Neural crest cell (in vitro differentiated cells): ENCODE data around the gene CBX2. TPM values are rescaled to one million over a fixed set of nuclear protein-coding genes. Genes with fewer than 3 reads are reported as not detected.

Experiments used
- DNase-seq: peaks from one replicate; pipeline ENCODE4 v3.0.0; 2021; ENCODE audit warnings: low read depth, mixed read lengths, low spot score
- H3K27ac Mint-ChIP-seq: one replicate; pipeline ENCODE4 v1.8.0; 2021; ENCODE audit warnings: mild to moderate bottlenecking, mixed read lengths; ENCODE audit not compliant: unreplicated experiment
- H3K27me3 Mint-ChIP-seq: 2 replicates; pipeline ENCODE4 v1.8.0; 2021; ENCODE audit warnings: low read depth, mild to moderate bottlenecking, mixed read lengths
- H3K36me3 Mint-ChIP-seq: 2 replicates; pipeline ENCODE4 v1.8.0; 2021; ENCODE audit warnings: low read depth, mild to moderate bottlenecking, mixed read lengths
- H3K4me1 Mint-ChIP-seq: 2 replicates; pipeline ENCODE4 v1.8.0; 2021; ENCODE audit warnings: mixed read lengths
- H3K4me3 Mint-ChIP-seq: one replicate; pipeline ENCODE4 v1.8.0; 2021; ENCODE audit warnings: mild to moderate bottlenecking, mixed read lengths
- H3K9me3 Mint-ChIP-seq: 2 replicates; pipeline ENCODE4 v1.8.0; 2021; ENCODE audit warnings: mixed read lengths
- total RNA-seq: library from RNA; stranded (reverse); gene quantifications from 2 replicates; pipeline ENCODE4 v1.2.1, GENCODE V29; 2021
- TF ChIP-seq, protein P1 (sequence below): fragments of 200-600 bp; sonication (generic); conservative IDR thresholded peaks from 2 replicates; pipeline ENCODE4 v1.5.0; 2021; ENCODE audit warnings: antibody characterized with exemption, mild to moderate bottlenecking

Gene CBX2
- total RNA-seq, 1 donor from 2014 or later = 101 TPM

DNA sequence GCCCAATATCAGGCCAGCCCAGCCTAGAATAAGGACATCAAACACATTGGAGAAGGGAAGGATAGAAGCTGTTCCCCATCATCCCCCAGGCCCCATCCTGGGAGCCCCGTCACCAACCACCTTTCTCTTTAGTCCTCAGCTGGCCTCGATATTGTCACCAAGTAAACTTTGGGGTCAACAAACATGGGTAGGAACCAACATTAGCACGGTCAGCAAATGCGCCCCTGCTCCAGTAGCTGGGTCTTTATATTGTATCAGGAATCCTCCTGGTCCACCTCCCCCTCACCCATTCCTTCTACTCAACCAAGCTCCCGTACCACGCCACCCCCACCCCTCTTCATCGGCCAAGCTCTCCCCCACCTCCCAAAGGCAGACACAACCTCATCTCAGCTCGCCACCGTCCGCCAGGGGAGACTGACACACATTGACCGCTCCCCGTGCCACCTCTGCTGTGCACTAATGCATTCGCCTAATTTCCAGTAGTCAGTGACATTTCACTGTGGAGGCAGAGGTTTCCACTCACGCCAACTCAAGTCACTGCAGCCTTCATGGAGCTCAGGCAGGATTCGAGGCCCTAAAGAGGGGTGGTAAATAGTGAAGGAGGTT is 20.7 kb upstream of the CBX2 start:
- Mint-ChIP-seq H3K27me3 (peaks cover 6% of the 10 kb centered on the region), H3K4me3 (no peak overlapping the region), H3K4me1 (peaks cover 5% of the 10 kb centered on the region), H3K27ac (no peak overlapping the region), H3K9me3 (no peaks in the 10 kb centered on the region), H3K36me3 (peaks cover 2% of the 10 kb centered on the region)
- TF ChIP-seq, protein P1, sequence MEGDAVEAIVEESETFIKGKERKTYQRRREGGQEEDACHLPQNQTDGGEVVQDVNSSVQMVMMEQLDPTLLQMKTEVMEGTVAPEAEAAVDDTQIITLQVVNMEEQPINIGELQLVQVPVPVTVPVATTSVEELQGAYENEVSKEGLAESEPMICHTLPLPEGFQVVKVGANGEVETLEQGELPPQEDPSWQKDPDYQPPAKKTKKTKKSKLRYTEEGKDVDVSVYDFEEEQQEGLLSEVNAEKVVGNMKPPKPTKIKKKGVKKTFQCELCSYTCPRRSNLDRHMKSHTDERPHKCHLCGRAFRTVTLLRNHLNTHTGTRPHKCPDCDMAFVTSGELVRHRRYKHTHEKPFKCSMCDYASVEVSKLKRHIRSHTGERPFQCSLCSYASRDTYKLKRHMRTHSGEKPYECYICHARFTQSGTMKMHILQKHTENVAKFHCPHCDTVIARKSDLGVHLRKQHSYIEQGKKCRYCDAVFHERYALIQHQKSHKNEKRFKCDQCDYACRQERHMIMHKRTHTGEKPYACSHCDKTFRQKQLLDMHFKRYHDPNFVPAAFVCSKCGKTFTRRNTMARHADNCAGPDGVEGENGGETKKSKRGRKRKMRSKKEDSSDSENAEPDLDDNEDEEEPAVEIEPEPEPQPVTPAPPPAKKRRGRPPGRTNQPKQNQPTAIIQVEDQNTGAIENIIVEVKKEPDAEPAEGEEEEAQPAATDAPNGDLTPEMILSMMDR = no peak
- DNase-seq = no peak

DNA sequence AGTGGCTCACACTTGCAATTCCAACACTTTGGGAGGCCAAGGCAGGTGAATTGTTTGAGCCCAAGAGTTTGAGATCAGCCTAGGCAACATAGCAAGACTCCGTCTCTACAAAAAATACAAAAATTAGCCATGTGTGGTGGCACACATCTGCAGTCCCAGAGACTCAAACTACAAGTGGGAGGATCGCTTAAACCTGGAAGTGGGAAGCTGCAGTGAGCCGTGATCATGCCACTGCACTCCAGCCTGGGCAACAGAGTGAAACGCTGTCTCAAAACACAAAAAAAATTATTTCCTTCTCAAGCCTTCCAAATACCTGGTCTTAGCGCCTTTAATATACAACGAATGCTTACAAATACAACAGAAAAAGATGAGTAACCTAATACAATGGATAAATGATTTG is 19.7 kb upstream of the CBX2 start:
- TF ChIP-seq, protein P1 = no peak
- Mint-ChIP-seq H3K4me3 (no peak overlapping the region), H3K36me3 (peaks cover 2% of the 10 kb centered on the region), H3K27me3 (peaks cover 6% of the 10 kb centered on the region), H3K4me1 (peaks cover 5% of the 10 kb centered on the region), H3K27ac (no peak overlapping the region), H3K9me3 (no peaks in the 10 kb centered on the region)
- DNase-seq = no peak

DNA sequence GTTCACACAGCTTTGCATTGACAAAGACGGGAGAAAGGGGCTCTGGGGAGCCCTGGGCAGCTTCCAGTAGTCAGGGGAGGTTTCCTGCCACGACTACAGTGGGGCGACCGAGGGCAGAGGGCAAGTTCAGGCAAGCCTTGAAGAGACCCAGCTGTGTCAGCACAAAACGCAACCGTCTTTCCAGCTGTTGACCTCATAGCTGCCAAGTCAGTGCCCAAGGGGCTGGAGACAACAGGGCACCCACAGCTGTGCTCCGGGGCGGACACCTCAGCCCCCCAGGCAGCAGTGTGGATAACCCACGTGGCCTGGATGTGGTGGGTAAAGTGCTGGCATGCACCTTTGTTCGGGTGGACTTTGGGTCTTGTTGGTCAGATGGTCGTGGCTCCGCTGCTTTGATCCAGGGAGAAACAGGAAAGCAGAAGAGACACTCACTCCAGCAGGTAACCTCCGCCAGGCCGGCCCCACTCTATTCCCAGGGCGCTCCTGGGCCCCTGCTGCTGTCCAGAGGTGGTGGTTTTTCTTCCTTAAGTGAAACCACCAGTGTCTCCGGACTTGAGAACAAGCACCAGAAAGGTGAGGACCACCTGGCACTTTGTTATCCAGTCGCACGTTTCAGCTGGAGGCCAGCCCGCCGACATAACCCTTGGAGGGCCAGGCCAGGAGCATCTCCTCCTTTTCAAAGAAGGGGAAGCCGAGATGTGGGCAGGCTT is 17.6 kb upstream of the CBX2 start:
- Mint-ChIP-seq H3K4me1 (no peaks in the 10 kb centered on the region), H3K27me3 (no peaks in the 10 kb centered on the region), H3K36me3 (peaks cover 2% of the 10 kb centered on the region), H3K4me3 (no peak overlapping the region), H3K9me3 (no peaks in the 10 kb centered on the region), H3K27ac (no peak overlapping the region)
- no peak for DNase-seq
- TF ChIP-seq, protein P1 = no peak

DNA sequence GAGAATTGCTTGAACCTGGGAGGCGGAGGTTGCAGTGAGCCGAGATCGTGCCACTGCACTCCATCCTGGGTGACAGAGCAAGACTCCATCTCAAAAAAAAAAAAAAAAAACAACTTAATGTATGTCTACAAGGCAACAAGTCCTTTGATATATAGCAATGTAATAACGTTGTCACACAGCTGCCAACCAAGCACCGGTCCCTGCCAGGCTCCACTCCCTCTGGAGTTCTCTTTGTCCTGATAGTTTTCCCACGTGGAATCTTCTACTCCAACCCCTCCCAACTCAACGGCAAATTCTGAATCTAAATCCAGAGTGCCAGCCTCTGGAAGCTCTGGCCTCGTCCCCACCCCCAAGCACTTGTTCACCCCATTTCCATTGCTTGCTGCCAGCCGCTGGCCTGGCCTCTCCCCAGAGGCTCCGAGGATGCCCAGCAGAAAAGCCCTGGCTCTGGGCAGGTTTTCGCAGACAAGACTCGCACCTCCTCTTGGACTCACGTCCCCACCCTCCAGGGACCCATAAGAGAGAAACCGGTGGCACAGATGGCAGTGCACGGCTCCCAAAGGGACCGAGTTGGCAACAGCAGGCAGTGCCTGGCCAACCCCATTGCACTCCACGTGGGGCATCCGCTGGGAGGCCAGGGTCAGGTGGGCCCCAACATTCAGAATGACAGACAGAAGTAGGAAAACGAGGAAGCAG is 15.9 kb upstream of the CBX2 start:
- Mint-ChIP-seq H3K27ac (no peak overlapping the region), H3K4me3 (no peak overlapping the region), H3K27me3 (no peaks in the 10 kb centered on the region), H3K36me3 (peaks cover 2% of the 10 kb centered on the region), H3K4me1 (no peaks in the 10 kb centered on the region), H3K9me3 (no peaks in the 10 kb centered on the region)
- no peak for DNase-seq
- TF ChIP-seq, protein P1 = no peak

DNA sequence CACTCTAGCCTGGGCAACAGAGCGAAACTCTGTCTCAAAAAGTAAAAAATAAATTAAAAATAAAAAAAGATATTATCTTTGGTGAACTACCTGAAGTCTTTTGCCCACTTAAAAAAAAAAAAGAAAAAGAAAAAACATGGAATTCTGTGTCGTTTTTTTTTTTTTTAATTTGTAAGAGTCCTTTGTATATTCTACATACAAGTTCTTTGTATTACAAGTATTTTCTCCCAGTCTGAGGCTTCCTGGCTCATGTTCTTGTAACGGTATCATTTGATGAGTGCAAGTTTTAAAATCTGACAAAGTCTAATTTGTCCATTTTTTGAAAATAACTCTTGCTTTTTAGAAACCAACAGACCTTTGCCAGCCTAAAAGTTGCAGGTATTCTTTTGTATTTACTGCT is 12.2 kb upstream of the CBX2 start:
- Mint-ChIP-seq H3K27ac (no peak overlapping the region), H3K36me3 (no peaks in the 10 kb centered on the region), H3K27me3 (no peaks in the 10 kb centered on the region), H3K4me3 (no peak overlapping the region), H3K9me3 (no peaks in the 10 kb centered on the region), H3K4me1 (no peaks in the 10 kb centered on the region)
- DNase-seq = no peak
- TF ChIP-seq, protein P1 = no peak
